Pancreas (tissue), 10 donors: ENCODE results near the gene TTC3. TPM values are rescaled to one million over a fixed set of nuclear protein-coding genes. Genes with fewer than 3 reads are reported as not detected.

Experiments
- ATAC-seq, 4 donors: fragments of 200-7000 bp; cut with Tn5 transposase; one replicate each; pipeline versions ENCODE4 v1.8.0 to v1.9.1; 2020; ENCODE audit warnings: mild to moderate bottlenecking in 4 of 4, moderate library complexity in 4 of 4
- DNase-seq, 6 donors: peaks; one replicate each; pipeline ENCODE4 v3.0.0-alpha.2; 2020
- FAIRE-seq: peaks from 2 replicates; lab custom pipeline; 2012; peaks lifted over from hg19 to GRCh38; lab: Jason Lieb, UNC
- H3K27ac ChIP-seq, 4 donors: fragments of 200-600 bp; sonication (generic); 1 replicate in 3 of 4; 2 replicates in 1 of 4; pipeline versions ENCODE4 v1.5.0 to v1.8.0; 2020
- H3K27me3 ChIP-seq, 4 donors: fragments of 200-600 bp; one replicate each; pipeline ENCODE4 v1.8.0; 2021
- H3K36me3 ChIP-seq, 3 donors: fragments of 200-600 bp; sonication (generic) in 1 of 3; one replicate each; pipeline versions ENCODE4 v1.5.0 to v1.8.0; 2020 to 2021
- H3K4me1 ChIP-seq, 3 donors: fragments of 200-600 bp; one replicate each; pipeline ENCODE4 v1.8.0; 2021
- H3K4me3 ChIP-seq, 4 donors: fragments of 200-600 bp; sonication (generic) in 2 of 4; one replicate each; pipeline versions ENCODE4 v1.5.0 to v1.8.0; 2020 to 2021
- H3K9me3 ChIP-seq, 4 donors: fragments of 200-600 bp; one replicate each; pipeline ENCODE4 v1.8.0; 2021
- WGBS, 2 donors: extraction: QIAGEN DNeasy Blood & Tissue Kit; methylation state at CpG; one replicate each; pipeline ENCODE4 v1.1.7; 2013; 5-methylcytosine and 5-hydroxymethylcytosine counted together
- intact Hi-C, 3 donors: fragments of 100-400 bp; cut with DNase I; formaldehyde crosslinking; loops; one replicate each; pipeline versions ENCODE4 v1.11.1 to v1.14.2; 2022
- polyA plus RNA-seq, 2 donors: library from polyadenylated mRNA; stranded (reverse); fragments of 200-250 nt; gene quantifications; one replicate each; pipeline ENCODE4 v1.2.3, GENCODE V29; 2013
- total RNA-seq, 6 donors: library from RNA; stranded (reverse); fragmentation: NEBNext Ultra II Directional in 4 of 6; extraction: Animal tissue kit (Norgen Biotek cat#: 25700) in 4 of 6; gene quantifications; one replicate each; pipeline versions ENCODE4 v1.2.1 to v1.2.4, GENCODE V29; 2021 to 2023
- TF ChIP-seq, protein P1 (sequence below), 4 donors: fragments of 200-600 bp; sonication (generic) in 3 of 4; IDR thresholded peaks; one replicate each; pipeline versions ENCODE4 v1.5.0 to v1.8.0; 2021; ENCODE audit warnings: antibody characterized with exemption in 4 of 4
- donor health status: healthy with polysubstance abuse.
- donor health status: DM: no; HTN: no; CAD: no; lungs with moderate emphysema.
- donor health status: DM: no; HTN: no; CAD: no.
- donor health status: control.
- donor health status: control.
- donor health status: Bipolar disorder and iron deficiency.
- donor health status: DM: yes; HTN: yes; CAD: no.
- donor health status: DM: no; HTN: no; CAD: no.
- donor health status: DM: no; HTN: no; CAD: no.
- donor health status: DM: yes; HTN: yes; CAD: no.

Gene TTC3
- total and polyA plus RNA-seq, 8 donors, result 24.6 to 103 (median 62.8) TPM

DNA sequence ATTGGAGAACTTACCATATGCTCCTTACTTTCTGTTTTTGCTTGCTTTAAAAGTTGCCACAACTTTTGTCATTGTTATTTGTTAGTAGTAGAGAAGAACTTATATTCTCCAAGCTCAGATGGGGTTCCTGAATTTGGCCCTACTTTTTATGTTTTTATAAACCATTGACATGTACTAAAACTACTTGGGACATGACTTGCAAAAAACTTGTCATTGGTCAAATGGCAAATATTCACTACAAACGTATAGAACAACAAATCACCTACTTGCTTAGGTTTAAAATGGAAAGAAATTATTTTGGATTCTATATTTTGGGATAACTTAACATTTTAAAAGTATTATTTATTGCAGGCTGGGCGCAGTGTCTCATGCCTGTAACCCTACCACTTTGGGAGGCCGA is 32.8 kb upstream of the TTC3 start:
- H3K4me3 ChIP-seq, result no peak overlapping the region
- no peak for DNase-seq
- TF ChIP-seq, protein P1, sequence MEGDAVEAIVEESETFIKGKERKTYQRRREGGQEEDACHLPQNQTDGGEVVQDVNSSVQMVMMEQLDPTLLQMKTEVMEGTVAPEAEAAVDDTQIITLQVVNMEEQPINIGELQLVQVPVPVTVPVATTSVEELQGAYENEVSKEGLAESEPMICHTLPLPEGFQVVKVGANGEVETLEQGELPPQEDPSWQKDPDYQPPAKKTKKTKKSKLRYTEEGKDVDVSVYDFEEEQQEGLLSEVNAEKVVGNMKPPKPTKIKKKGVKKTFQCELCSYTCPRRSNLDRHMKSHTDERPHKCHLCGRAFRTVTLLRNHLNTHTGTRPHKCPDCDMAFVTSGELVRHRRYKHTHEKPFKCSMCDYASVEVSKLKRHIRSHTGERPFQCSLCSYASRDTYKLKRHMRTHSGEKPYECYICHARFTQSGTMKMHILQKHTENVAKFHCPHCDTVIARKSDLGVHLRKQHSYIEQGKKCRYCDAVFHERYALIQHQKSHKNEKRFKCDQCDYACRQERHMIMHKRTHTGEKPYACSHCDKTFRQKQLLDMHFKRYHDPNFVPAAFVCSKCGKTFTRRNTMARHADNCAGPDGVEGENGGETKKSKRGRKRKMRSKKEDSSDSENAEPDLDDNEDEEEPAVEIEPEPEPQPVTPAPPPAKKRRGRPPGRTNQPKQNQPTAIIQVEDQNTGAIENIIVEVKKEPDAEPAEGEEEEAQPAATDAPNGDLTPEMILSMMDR (IDR thresholded peaks at IDR 0.05), result no peak
- 90 to 93% methylated on average over 3 of the region's 3 CpGs for WGBS, 2 donors
- no peaks in the 10 kb centered on the region for H3K36me3 ChIP-seq
- no peak for ATAC-seq
- FAIRE-seq, result no peak
- H3K27me3 ChIP-seq, result no peaks in the 10 kb centered on the region
- H3K4me1 ChIP-seq, result no peaks in the 10 kb centered on the region
- intact Hi-C loops, result no loop called here
- no peak overlapping the region for H3K27ac ChIP-seq
- no peaks in the 10 kb centered on the region for H3K9me3 ChIP-seq

DNA sequence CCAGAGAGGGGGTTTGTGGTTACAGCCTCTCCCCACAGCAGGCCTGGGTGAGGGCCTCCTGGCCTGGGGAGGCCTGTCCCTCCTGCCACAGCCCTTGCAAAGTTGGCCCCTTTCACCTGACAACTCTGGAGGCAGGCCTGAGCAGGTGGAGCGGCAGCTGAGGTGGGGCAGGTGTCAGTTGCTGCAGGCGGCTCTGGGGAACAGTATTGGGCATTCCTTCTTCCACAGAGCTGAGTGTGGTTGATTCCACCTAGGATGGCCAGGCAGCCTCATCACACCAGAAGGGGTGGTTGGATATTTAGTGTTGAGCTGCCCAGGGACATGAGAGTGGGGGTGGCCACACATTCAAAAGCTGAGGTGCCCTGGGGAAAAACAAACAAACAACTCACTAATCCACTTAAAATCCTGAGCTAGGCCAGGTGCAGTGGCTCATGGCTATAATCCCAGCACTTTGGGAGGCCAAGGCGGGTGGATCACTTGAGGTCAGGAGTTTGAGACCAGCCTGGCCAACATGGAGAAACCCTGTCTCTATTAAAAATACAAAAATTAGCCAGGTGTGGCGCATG is 31.3 kb upstream of the TTC3 start:
- intact Hi-C loops, result no loop called here
- Histone ChIP-seq H3K36me3 (no peaks in the 10 kb centered on the region), H3K4me1 (no peaks in the 10 kb centered on the region), H3K4me3 (no peak overlapping the region), H3K27me3 (no peaks in the 10 kb centered on the region), H3K9me3 (no peaks in the 10 kb centered on the region), H3K27ac (no peak overlapping the region)
- TF ChIP-seq, protein P1 (IDR thresholded peaks at IDR 0.05), result no peak
- DNase-seq, result no peak
- ATAC-seq, result no peak
- WGBS, 2 donors, result 91 to 98% methylated on average over 4 of the region's 4 CpGs
- FAIRE-seq, result no peak

DNA sequence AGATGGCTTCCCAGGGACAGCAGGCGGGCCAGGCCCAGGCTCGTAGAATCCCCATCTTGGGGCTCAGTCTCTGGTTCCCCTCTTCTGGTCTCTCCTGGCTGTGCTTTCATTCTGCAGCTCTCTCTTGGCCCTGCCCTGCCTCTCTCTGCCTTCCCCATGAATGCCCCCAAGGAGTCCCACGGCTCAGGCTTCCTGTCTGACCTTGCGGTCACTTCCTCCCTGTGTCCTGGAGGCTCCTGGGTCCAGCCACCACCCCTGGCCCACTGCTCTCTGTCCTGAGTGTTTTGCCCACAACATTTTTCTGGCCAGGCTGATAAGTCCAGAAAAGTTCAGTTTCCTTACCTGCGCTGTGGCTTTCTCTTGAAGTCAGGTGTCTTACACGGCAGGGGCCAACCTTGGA is 29.2 kb upstream of the TTC3 start:
- no peak for FAIRE-seq
- TF ChIP-seq, protein P1 (IDR thresholded peaks at IDR 0.05), result no peak
- no peak overlapping the region for H3K4me3 ChIP-seq
- intact Hi-C loops, result no loop called here
- no peaks in the 10 kb centered on the region for H3K36me3 ChIP-seq
- DNase-seq, result no peak
- H3K27ac ChIP-seq, result no peak overlapping the region
- H3K4me1 ChIP-seq, result no peaks in the 10 kb centered on the region
- WGBS, 2 donors, result 92 to 93% methylated on average over 6 of the region's 6 CpGs
- H3K9me3 ChIP-seq, result no peaks in the 10 kb centered on the region
- ATAC-seq, result no peak
- no peaks in the 10 kb centered on the region for H3K27me3 ChIP-seq

DNA sequence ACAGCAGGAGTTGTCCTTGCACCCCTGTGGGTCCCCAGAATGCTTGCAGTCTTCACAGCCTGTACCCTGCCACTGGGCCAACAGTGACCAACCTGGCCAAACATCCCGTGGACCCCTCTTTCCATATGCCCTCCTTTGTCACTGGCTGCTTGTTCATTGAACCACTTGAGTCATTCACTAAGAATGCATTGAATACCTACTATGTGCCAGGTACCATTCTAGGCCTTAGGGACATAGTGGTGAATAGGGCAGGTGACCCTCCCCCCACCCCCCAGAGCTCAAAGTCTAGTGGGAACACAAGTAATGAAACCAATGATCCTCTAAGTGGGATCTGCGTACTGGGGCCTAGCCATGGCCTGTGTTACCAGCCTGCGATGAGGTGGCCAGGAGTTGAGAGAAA is 28.4 kb upstream of the TTC3 start:
- no peak for DNase-seq
- Histone ChIP-seq H3K4me1 (no peaks in the 10 kb centered on the region), H3K27ac (no peak overlapping the region), H3K4me3 (no peak overlapping the region), H3K9me3 (no peaks in the 10 kb centered on the region), H3K36me3 (no peaks in the 10 kb centered on the region), H3K27me3 (no peaks in the 10 kb centered on the region)
- no peak for FAIRE-seq
- TF ChIP-seq, protein P1 (IDR thresholded peaks at IDR 0.05), result no peak
- no peak for ATAC-seq
- intact Hi-C loops, result no loop called here
- 96% methylated on average over 3 of the region's 3 CpGs for WGBS, 2 donors

DNA sequence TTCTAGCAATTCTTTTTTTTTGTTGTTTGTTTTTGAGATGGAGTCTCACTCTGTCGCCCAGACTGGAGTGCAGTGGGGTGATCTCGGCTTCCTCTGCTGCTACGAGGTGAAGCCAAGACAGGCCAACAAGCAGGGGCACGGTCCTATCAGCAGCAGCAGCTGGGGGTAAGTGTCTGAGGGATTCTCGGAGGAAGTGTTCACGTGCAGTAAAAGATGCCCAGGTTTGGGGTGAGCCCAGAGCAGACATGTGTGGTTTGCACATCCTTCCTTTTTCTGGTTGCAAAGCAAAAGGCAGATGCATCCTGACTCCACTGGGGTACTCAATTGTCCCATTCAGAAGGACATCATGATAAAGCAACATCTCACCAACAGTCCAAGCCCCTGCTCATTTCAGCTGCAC is 27.9 kb upstream of the TTC3 start:
- TF ChIP-seq, protein P1 (IDR thresholded peaks at IDR 0.05), result no peak
- 68 to 77% methylated on average over 6 of the region's 6 CpGs for WGBS, 2 donors

More for the DNA sequence above, 27.9 kb upstream of the TTC3 start:
- FAIRE-seq (no peak), ATAC-seq (no peak), DNase-seq (no peak)
- Histone ChIP-seq H3K36me3 (no peaks in the 10 kb centered on the region), H3K4me1 (no peaks in the 10 kb centered on the region), H3K9me3 (no peaks in the 10 kb centered on the region), H3K27me3 (no peaks in the 10 kb centered on the region), H3K27ac (no peak overlapping the region), H3K4me3 (no peak overlapping the region)
- intact Hi-C loops, result no loop called here
